GM12878 (cell line): ENCODE data around the gene PJA2. TPM values are rescaled to one million over a fixed set of nuclear protein-coding genes. Genes with fewer than 3 reads are reported as not detected.

Experiments used
- ATF3 ChIP-seq: IDR thresholded peaks from 2 replicates; pipeline ENCODE4 v1.6.1; 2011; ENCODE audit warnings: low read depth, mild to moderate bottlenecking, low read length, moderate library complexity, borderline replicate concordance; ENCODE audit errors: extremely low read depth
- BHLHE40 ChIP-seq, 2 experiments: fragments of 450-650 bp in 1 of 2; IDR thresholded peaks; 2 replicates each; pipeline ENCODE4 v1.6.1; 2011 to 2017; ENCODE audit warnings: low read depth in 2 of 2, borderline replicate concordance in 1 of 2, improper control_type of control experiment in 1 of 2, low read length in 1 of 2, mild to moderate bottlenecking in 1 of 2
- CEBPZ ChIP-seq: fragments of 150-350 bp; IDR thresholded peaks from 2 replicates; pipeline ENCODE4 v1.6.1; 2016; ENCODE audit warnings: low read depth, low read length
- EGR1 ChIP-seq, 2 experiments: IDR thresholded peaks; 1 replicate in 1 of 2; 2 replicates in 1 of 2; pipeline ENCODE4 v1.6.1; 2011 to 2012; ENCODE audit warnings: low read depth in 2 of 2, low read length in 2 of 2, borderline replicate concordance in 1 of 2, mild to moderate bottlenecking in 1 of 2, moderate library complexity in 1 of 2
- GATAD2B ChIP-seq: fragments of 450-650 bp; conservative IDR thresholded peaks from 2 replicates; pipeline ENCODE4 v1.6.1; 2017; ENCODE audit warnings: low read depth, mild to moderate bottlenecking, moderate library complexity
- IKZF1 ChIP-seq: fragments of 450-650 bp; conservative IDR thresholded peaks from 2 replicates; pipeline ENCODE4 v1.6.1; 2017; ENCODE audit warnings: antibody characterized with exemption, mild to moderate bottlenecking
- JUNB ChIP-seq: IDR thresholded peaks from 2 replicates; pipeline ENCODE4 v1.6.1; 2016; ENCODE audit warnings: antibody characterized with exemption, mild to moderate bottlenecking
- PAX8 ChIP-seq: fragments of 450-650 bp; IDR thresholded peaks from 2 replicates; pipeline ENCODE4 v1.6.1; 2017; ENCODE audit warnings: mild to moderate bottlenecking, moderate library complexity
- SUPT20H ChIP-seq: IDR thresholded peaks from 2 replicates; pipeline ENCODE4 v1.6.1; 2011; ENCODE audit warnings: low read depth, mild to moderate bottlenecking, low read length, moderate library complexity, borderline replicate concordance; ENCODE audit not compliant: control insufficient read depth
- ZNF24 ChIP-seq: fragments of 450-650 bp; IDR thresholded peaks from 2 replicates; pipeline ENCODE4 v1.6.1; 2017; ENCODE audit warnings: antibody characterized with exemption, mild to moderate bottlenecking
- polyA plus RNA-seq, 11 experiments: library from polyadenylated mRNA; depleted of rRNA in 4 of 11; unstranded in 6 of 11; stranded (reverse) in 5 of 11; fragments of >200 nt; fragmentation: Nextera tagmentation in 4 of 11; fragmentation: Illumina TruSeq in 1 of 11; extraction: Ambion mirVana in 4 of 11; extraction: Trizol in 1 of 11; gene quantifications; 1 replicate in 1 of 11; 2 replicates in 10 of 11; pipeline versions ENCODE4 v1.2.1 to v1.2.3, GENCODE V29; 2011 to 2016; ENCODE audit warnings: inconsistent platforms in 2 of 11, missing spikeins in 2 of 11, low read depth in 1 of 11
- total RNA-seq, 4 experiments: library from RNA; depleted of rRNA in 3 of 4; stranded (reverse); fragments of >200 nt in 3 of 4; fragmentation: Illumina TruSeq in 1 of 4; extraction: Trizol in 1 of 4; gene quantifications; 2 replicates each; pipeline versions ENCODE4 v1.2.1 to v1.2.3, GENCODE V29; 2013 to 2021

PJA2 gene
- total and polyA plus RNA-seq, 10 of the 15 experiments (the other 5 are each of a cell fraction or from before 2014, with no cell fraction given), result 27.8 to 93.4 (median 47.8) TPM

- TF ChIP-seq CEBPZ (no peak), ATF3 (no peak), IKZF1 (no peak), ZNF24 (no peak), EGR1 (IDR thresholded peaks at IDR 0.05; ENCODE audit: borderline replicate concordance in 1 of 2, low read depth in 2 of 2, low read length in 2 of 2) (no peak), PAX8 (no peak), BHLHE40 (IDR thresholded peaks at IDR 0.05; ENCODE audit: borderline replicate concordance in 1 of 2, low read depth in 2 of 2, low read length in 1 of 2) (no peak), SUPT20H (no peak), JUNB (no peak), GATAD2B (no peak)
Measured at GRCh38 chr5:109406719-109407118, 3.1 kb downstream of the PJA2 start (continued).
